NCI-H526 treated with DMSO at 0.1 percent for 48 hours (cell line): Measurements from ENCODE around the gene ARHGEF6.
"Not testable (repeated sequence)": the region's sequence is repeated elsewhere in the genome, so short reads cannot be mapped to it uniquely, and the experiment has no call there.

ENCODE experiments used
- DNase-seq: peaks from one replicate; lab custom pipeline; 2025; lab: John Stamatoyannopoulos, UW

The ARHGEF6 gene

GRCh38 chrX:136783159-136783558 is 2.4 kb upstream of the ARHGEF6 start:
- no peak for DNase-seq

GRCh38 chrX:136781180-136781797 is 557 bp upstream of the ARHGEF6 start:
- no peak for DNase-seq

- DNase-seq: no peak
These were observed 491 bp downstream of the ARHGEF6 start for GRCh38 chrX:136780241-136780640.

- no peak for DNase-seq
These were observed 1.4 kb downstream of the ARHGEF6 start for GRCh38 chrX:136779346-136779781.

GRCh38 chrX:136778916-136779315 is 1.8 kb downstream of the ARHGEF6 start:
- no peak for DNase-seq

- DNase-seq: no peak
These were observed 2.7 kb downstream of the ARHGEF6 start for GRCh38 chrX:136778020-136778419.

- DNase-seq: no peak
These were observed 7.1 kb downstream of the ARHGEF6 start for GRCh38 chrX:136773648-136774047.

- not testable (repeated sequence) for DNase-seq
These were observed 8.9 kb downstream of the ARHGEF6 start for GRCh38 chrX:136771869-136772268.

GRCh38 chrX:136768469-136769084 is 12.2 kb downstream of the ARHGEF6 start:
- DNase-seq: no peak

GRCh38 chrX:136767104-136767941 is 13.4 kb downstream of the ARHGEF6 start:
- peak; percentile 1 for DNase-seq

GRCh38 chrX:136766785-136767103 is 14.0 kb downstream of the ARHGEF6 start:
- DNase-seq: no peak

- no peak for DNase-seq
These were observed 14.8 kb downstream of the ARHGEF6 start for GRCh38 chrX:136765821-136766356.

GRCh38 chrX:136764206-136764605 is 16.5 kb downstream of the ARHGEF6 start:
- DNase-seq: no peak

GRCh38 chrX:136762820-136763452 is 17.8 kb downstream of the ARHGEF6 start:
- DNase-seq: no peak

- no peak for DNase-seq
These were observed 19.3 kb downstream of the ARHGEF6 start for GRCh38 chrX:136761421-136761820.

- no peak for DNase-seq
These were observed 20.8 kb downstream of the ARHGEF6 start for GRCh38 chrX:136759968-136760367.

GRCh38 chrX:136755411-136755810 is 25.3 kb downstream of the ARHGEF6 start:
- DNase-seq: no peak

- DNase-seq: no peak
These were observed 26.1 kb downstream of the ARHGEF6 start for GRCh38 chrX:136754651-136755050.

- DNase-seq: no peak
These were observed 27.9 kb downstream of the ARHGEF6 start for GRCh38 chrX:136752796-136753195.

GRCh38 chrX:136752346-136752745 is 28.4 kb downstream of the ARHGEF6 start:
- DNase-seq: no peak

GRCh38 chrX:136750364-136750763 is 30.4 kb downstream of the ARHGEF6 start:
- DNase-seq: no peak
